Measurements from ENCODE around the gene TBCE. TPM values are rescaled to one million over a fixed set of nuclear protein-coding genes. Genes with fewer than 3 reads are reported as not detected.

The TBCE gene
- total RNA-seq, 2 experiments from 2014 or later: 22.3 to 25.0 TPM

DNA sequence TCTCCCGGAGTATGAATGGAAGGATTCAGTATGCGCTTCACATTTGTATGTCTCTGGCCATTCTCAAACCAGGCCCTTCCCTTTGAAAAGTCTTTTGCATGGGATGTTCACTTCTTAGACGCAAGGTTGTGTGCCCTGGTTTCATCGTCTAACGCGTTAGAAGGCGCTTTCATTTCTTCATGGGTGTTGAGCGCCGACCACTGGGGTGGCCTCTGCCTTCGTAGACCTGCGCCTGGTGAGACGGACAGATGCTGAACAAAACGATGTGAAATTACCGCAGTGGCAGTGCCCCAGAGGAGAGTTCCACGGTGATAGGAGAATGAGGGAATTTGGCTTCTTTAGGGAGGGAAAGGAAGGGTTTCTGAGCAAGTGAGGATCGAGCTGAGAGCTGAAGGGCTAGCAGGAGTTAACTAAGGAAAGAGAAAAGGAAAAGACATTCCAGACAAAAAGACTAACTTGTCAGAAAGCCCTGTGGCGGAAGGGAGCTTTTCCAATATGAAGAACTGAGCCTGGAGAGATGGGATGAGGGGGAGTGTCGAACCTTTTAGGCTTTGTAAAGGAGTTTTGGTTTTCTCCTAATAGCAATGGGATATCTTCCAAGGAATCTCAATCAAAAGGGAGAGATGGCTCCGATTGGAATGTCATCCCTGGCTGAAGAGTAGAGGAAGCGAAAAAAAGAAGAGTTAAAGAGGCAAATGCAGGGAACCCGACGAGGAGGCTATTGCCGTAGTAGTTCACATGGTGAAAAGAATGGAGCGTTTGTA, 37.9 kb upstream of the TBCE start:
- Mint-ChIP-seq H3K27me3 (no peaks in the 10 kb centered on the region), H3K4me1 (peaks cover 40% of the 10 kb centered on the region), H3K27ac (no peak overlapping the region), H3K9me3 (no peaks in the 10 kb centered on the region), H3K36me3 (ENCODE audit: low read depth) (peaks cover 29% of the 10 kb centered on the region), H3K4me3 (no peak overlapping the region)
- DNase-seq: peak; percentile 67
- POLR2A ChIA-PET: interaction anchor here (1.0 to 3.5 kb wide), 9 partner anchors 12 to 717 kb away, joined by 3 to 25 read pairs (median 6); partner anchors contain the start of genes RBM34 and TBCE
- CTCF ChIA-PET: interaction anchor here (1.0 to 2.9 kb wide), 9 partner anchors 10 to 367 kb away, joined by 3 to 11 read pairs (median 5); partner anchors contain the start of gene B3GALNT2

- peaks cover 28% of the 10 kb centered on the region for H3K36me3 Mint-ChIP-seq (ENCODE audit: low read depth)
- ChIA-PET POLR2A (interaction anchor here (0.7 to 3.5 kb wide), 5 partner anchors 9 to 170 kb away, joined by 3 to 25 read pairs (median 4); partner anchors contain the start of genes RBM34 and TBCE), CTCF (interaction anchor here (0.8 to 2.9 kb wide), 7 partner anchors 9 to 174 kb away, joined by 3 to 11 read pairs (median 4); partner anchors contain the start of gene B3GALNT2)
- no peak overlapping the region for H3K4me3 Mint-ChIP-seq
- H3K27me3 Mint-ChIP-seq: no peaks in the 10 kb centered on the region
- no peak for DNase-seq
- no peaks in the 10 kb centered on the region for H3K9me3 Mint-ChIP-seq
- H3K27ac Mint-ChIP-seq: no peak overlapping the region
- H3K4me1 Mint-ChIP-seq: peaks cover 33% of the 10 kb centered on the region
Measured at GRCh38 chr1:235330918-235331285, 36.3 kb upstream of the TBCE start.

DNA sequence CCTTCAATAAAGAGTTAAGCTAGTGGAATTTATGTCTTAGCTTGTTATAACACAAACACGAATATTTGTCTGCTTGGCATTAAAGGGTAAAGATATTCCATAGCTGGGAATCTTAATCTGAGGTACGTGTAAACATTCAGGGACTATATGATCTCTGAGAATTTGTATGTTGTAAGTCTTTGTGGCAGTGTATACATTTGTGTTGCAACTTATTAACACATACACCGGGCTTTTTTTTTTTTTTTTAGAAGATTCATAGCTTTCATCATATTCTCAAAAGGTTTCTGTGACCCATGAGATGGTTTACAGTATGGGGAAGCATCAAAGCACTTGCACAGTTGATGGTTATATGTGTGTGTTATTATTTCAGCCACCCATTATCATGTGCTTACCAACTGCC, 35.8 kb upstream of the TBCE start:
- DNase-seq: no peak
- Mint-ChIP-seq H3K9me3 (no peaks in the 10 kb centered on the region), H3K4me1 (peaks cover 33% of the 10 kb centered on the region), H3K27me3 (no peaks in the 10 kb centered on the region), H3K27ac (no peak overlapping the region), H3K36me3 (ENCODE audit: low read depth) (peaks cover 28% of the 10 kb centered on the region), H3K4me3 (no peak overlapping the region)
- POLR2A ChIA-PET: interaction anchor here (1.4 to 2.0 kb wide), 3 partner anchors 34 to 72 kb away, joined by 3 to 8 read pairs (median 4); partner anchors contain the start of gene TBCE
- CTCF ChIA-PET: interaction anchor here (0.6 to 2.9 kb wide), 4 partner anchors 84 to 173 kb away, joined by 3 to 11 read pairs (median 7); partner anchors contain the start of gene B3GALNT2

GRCh38 chr1:235336903-235337302, 30.3 kb upstream of the TBCE start:
- Mint-ChIP-seq H3K36me3 (ENCODE audit: low read depth) (peaks cover 21% of the 10 kb centered on the region), H3K4me1 (peaks cover 29% of the 10 kb centered on the region), H3K9me3 (no peaks in the 10 kb centered on the region), H3K4me3 (peak overlapping the region; percentile 71), H3K27ac (peak overlapping the region; percentile 75), H3K27me3 (no peaks in the 10 kb centered on the region)
- peak; percentile 33 for DNase-seq
- ChIA-PET POLR2A (interaction anchor here (1.3 to 1.7 kb wide), 4 partner anchors 9 to 176 kb away, joined by 3 to 4 read pairs (median 4); partner anchors contain the start of genes ARID4B, GGPS1, RBM34 and TBCE), CTCF (interaction anchor here (0.6 to 1.8 kb wide), 2 partner anchors 36 to 79 kb away, joined by 5 to 8 read pairs; no protein-coding TSS in a partner anchor)

DNA sequence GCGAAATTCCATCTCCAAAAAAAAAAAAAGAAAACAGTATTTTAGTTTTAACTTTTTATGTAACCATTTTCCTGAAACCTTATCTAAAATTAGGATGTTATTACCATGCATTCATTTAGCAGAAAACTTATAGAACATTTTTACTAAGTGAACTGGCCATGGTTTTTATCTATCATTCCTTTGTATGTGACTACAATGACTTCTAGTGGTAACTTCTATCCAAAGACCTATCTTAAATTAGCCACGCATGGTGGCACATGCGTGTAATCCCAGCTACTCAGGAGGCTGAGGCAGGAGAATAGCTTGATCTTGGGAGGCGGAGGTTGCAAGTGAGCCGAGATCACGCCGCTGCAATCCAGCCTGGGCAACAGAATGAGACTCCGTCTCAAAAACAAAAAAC, 27.5 kb upstream of the TBCE start:
- DNase-seq: no peak
- H3K36me3 Mint-ChIP-seq (ENCODE audit: low read depth): peaks cover 36% of the 10 kb centered on the region
- no peak overlapping the region for H3K27ac Mint-ChIP-seq
- ChIA-PET CTCF (interaction anchor here (1.0 to 2.2 kb wide), 2 partner anchors 10 to 77 kb away, joined by 4 to 10 read pairs; no protein-coding TSS in a partner anchor), POLR2A (no interaction called here)
- H3K9me3 Mint-ChIP-seq: no peaks in the 10 kb centered on the region
- no peak overlapping the region for H3K4me3 Mint-ChIP-seq
- H3K4me1 Mint-ChIP-seq: peaks cover 21% of the 10 kb centered on the region
- no peaks in the 10 kb centered on the region for H3K27me3 Mint-ChIP-seq

DNA sequence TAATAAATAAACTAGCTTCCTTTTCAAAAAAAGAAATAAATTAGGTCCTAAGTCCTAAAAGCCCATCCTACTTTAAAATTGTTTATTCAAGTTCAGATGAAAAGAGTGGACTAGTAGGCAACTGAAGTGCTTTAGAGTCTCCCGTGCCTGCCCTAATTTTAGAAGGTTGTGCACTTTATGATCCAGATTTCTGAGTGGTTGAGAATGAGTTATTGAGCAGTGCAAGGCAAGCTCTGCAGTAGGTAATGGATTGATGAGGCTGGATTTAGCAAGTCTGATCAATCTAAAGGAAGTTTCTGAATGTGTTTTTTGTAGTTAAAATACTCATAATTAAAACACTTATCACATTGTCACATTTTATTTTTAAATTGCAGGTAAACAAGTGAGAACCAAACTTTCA, 25.9 kb upstream of the TBCE start:
- Mint-ChIP-seq H3K36me3 (ENCODE audit: low read depth) (peaks cover 36% of the 10 kb centered on the region), H3K27me3 (no peaks in the 10 kb centered on the region), H3K4me3 (no peak overlapping the region), H3K9me3 (no peaks in the 10 kb centered on the region), H3K27ac (no peak overlapping the region), H3K4me1 (peaks cover 15% of the 10 kb centered on the region)
- CTCF ChIA-PET: interaction anchor here (1.0 to 2.2 kb wide), 2 partner anchors 12 to 76 kb away, joined by 4 to 10 read pairs; no protein-coding TSS in a partner anchor
- POLR2A ChIA-PET: interaction anchor here (1.4 kb wide), 1 partner anchor 12 kb away, joined by 7 read pairs; no protein-coding TSS in a partner anchor
- no peak for DNase-seq

DNA sequence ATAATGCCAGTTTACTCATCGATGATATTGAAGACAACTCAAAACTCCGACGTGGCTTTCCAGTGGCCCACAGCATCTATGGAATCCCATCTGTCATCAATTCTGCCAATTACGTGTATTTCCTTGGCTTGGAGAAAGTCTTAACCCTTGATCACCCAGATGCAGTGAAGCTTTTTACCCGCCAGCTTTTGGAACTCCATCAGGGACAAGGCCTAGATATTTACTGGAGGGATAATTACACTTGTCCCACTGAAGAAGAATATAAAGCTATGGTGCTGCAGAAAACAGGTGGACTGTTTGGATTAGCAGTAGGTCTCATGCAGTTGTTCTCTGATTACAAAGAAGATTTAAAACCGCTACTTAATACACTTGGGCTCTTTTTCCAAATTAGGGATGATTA, 25.2 kb upstream of the TBCE start:
- H3K27me3 Mint-ChIP-seq: no peaks in the 10 kb centered on the region
- DNase-seq: no peak
- CTCF ChIA-PET: interaction anchor here (0.5 to 0.8 kb wide), 2 partner anchors 73 to 189 kb away, joined by 3 read pairs; no protein-coding TSS in a partner anchor
- no peak overlapping the region for H3K4me3 Mint-ChIP-seq
- peaks cover 32% of the 10 kb centered on the region for H3K36me3 Mint-ChIP-seq (ENCODE audit: low read depth)
- H3K9me3 Mint-ChIP-seq: no peaks in the 10 kb centered on the region
- no peak overlapping the region for H3K27ac Mint-ChIP-seq
- POLR2A ChIA-PET: no interaction called here
- H3K4me1 Mint-ChIP-seq: peaks cover 10% of the 10 kb centered on the region

DNA sequence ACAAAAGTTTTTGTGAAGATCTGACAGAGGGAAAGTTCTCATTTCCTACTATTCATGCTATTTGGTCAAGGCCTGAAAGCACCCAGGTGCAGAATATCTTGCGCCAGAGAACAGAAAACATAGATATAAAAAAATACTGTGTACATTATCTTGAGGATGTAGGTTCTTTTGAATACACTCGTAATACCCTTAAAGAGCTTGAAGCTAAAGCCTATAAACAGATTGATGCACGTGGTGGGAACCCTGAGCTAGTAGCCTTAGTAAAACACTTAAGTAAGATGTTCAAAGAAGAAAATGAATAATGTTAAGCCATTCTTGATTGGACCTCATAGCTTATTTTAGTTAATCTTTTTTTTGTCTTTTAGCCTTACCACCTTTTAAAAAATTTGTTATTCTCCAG, 24.8 kb upstream of the TBCE start:
- H3K4me1 Mint-ChIP-seq: peaks cover 6% of the 10 kb centered on the region
- CTCF ChIA-PET: interaction anchor here (0.5 to 0.8 kb wide), 2 partner anchors 73 to 189 kb away, joined by 3 read pairs; no protein-coding TSS in a partner anchor
- H3K27ac Mint-ChIP-seq: no peak overlapping the region
- H3K27me3 Mint-ChIP-seq: no peaks in the 10 kb centered on the region
- no peak for DNase-seq
- POLR2A ChIA-PET: no interaction called here
- no peaks in the 10 kb centered on the region for H3K9me3 Mint-ChIP-seq
- peaks cover 32% of the 10 kb centered on the region for H3K36me3 Mint-ChIP-seq (ENCODE audit: low read depth)
- H3K4me3 Mint-ChIP-seq: no peak overlapping the region

GRCh38 chr1:235343726-235344125, 23.5 kb upstream of the TBCE start:
- peaks cover 26% of the 10 kb centered on the region for H3K36me3 Mint-ChIP-seq (ENCODE audit: low read depth)
- no peaks in the 10 kb centered on the region for H3K9me3 Mint-ChIP-seq
- no peak for DNase-seq
- no peak overlapping the region for H3K4me3 Mint-ChIP-seq
- peaks cover 3% of the 10 kb centered on the region for H3K4me1 Mint-ChIP-seq
- CTCF ChIA-PET: interaction anchor here (0.6 kb wide), 1 partner anchor 147 kb away, joined by 3 read pairs; no protein-coding TSS in a partner anchor
- POLR2A ChIA-PET: no interaction called here
- no peak overlapping the region for H3K27ac Mint-ChIP-seq
- H3K27me3 Mint-ChIP-seq: no peaks in the 10 kb centered on the region

GRCh38 chr1:235351441-235351840, 15.8 kb upstream of the TBCE start:
- Mint-ChIP-seq H3K27ac (no peak overlapping the region), H3K36me3 (ENCODE audit: low read depth) (no peaks in the 10 kb centered on the region), H3K27me3 (no peaks in the 10 kb centered on the region), H3K4me3 (no peak overlapping the region), H3K4me1 (no peaks in the 10 kb centered on the region), H3K9me3 (no peaks in the 10 kb centered on the region)
- ChIA-PET POLR2A (no interaction called here), CTCF (no interaction called here)
- no peak for DNase-seq

DNA sequence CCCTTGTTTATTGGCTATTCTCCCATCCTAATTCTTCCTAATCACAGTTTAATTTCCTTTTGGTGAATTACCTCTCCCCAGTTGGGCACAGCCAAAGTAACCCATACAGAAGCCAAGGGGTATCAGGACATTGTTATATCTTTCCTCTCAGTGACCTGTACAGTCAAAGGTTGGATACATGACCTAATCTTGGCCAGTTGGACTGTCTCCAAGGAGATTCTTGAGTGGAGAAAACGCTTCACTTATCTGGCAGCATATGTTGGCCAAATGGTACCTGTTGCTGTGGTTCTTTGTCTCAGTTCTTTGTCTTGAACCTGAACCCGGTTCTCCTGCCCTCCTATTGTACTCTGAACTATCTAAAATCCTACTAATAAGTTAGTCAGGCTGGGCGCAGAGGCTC, 15.3 kb upstream of the TBCE start:
- ChIA-PET CTCF (no interaction called here), POLR2A (no interaction called here)
- Mint-ChIP-seq H3K27me3 (no peaks in the 10 kb centered on the region), H3K4me3 (no peak overlapping the region), H3K36me3 (ENCODE audit: low read depth) (no peaks in the 10 kb centered on the region), H3K4me1 (no peaks in the 10 kb centered on the region), H3K9me3 (no peaks in the 10 kb centered on the region), H3K27ac (no peak overlapping the region)
- DNase-seq: no peak

DNA sequence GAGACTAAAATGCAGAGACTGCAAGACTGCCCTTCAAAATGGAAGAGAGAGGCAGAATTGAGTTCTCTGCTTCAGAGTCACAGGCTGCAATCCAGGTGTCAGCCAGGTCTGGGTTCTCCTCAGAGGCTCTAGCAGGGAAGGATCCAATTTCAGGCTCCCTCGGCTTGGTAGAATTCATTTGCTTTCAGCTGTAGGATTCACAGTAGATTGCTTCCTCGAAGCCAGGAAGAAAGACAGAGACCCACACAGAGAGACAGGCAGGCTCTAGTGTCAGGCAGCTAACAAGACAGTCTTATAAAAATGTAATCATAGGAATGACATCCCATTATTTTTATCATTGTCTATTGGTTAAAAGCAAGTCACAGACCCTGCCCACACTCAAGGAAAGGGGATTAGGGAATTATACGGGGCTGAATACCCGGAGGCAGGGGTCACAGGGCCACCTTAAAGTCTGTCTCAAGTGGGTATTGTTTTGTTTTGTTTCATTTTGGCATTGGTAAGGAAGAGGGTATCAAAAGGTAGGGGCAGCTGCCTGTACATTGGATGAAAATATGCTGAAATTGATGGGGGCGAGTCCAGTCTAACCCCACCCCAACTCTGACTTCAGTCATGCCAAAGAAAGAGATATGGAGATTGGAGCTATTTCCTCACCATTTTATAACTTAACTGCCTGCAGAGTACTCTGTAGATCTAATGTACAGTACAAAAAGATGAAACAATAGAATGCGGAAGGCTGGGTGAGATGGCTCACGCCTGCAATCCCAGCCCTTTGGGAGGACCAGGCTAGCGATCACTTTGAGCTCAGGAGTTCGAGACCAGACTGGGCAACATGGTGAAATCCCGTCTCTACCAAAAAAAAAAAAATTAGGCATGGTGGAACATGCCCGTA, 9.5 kb upstream of the TBCE start:
- no peak overlapping the region for H3K27ac Mint-ChIP-seq
- no peak overlapping the region for H3K4me3 Mint-ChIP-seq
- H3K4me1 Mint-ChIP-seq: no peaks in the 10 kb centered on the region
- H3K27me3 Mint-ChIP-seq: no peaks in the 10 kb centered on the region
- DNase-seq: no peak
- no peaks in the 10 kb centered on the region for H3K36me3 Mint-ChIP-seq (ENCODE audit: low read depth)
- ChIA-PET CTCF (interaction anchor here (0.9 kb wide), 1 partner anchor 58 kb away, joined by 3 read pairs; no protein-coding TSS in a partner anchor), POLR2A (no interaction called here)
- no peaks in the 10 kb centered on the region for H3K9me3 Mint-ChIP-seq

Data from activated CD4-positive, alpha-beta memory T cell treated with anti-CD3 and anti-CD28 coated beads, Interleukin-2, amount 10 ng/mL, durations not matched to agents 7 days and 5 days (primary cell).